IPS-18c (cell line): ENCODE data around the gene FGF18.

Source experiments
- H3K4me3 ChIP-seq: 2 replicates; pipeline ENCODE4 v1.7.0; 2013; ENCODE audit warnings: low read depth, mild to moderate bottlenecking, low read length, moderate library complexity; ENCODE audit not compliant: insufficient read depth
- H3K9me3 ChIP-seq: one replicate; pipeline ENCODE4 v1.6.1; 2013; ENCODE audit warnings: mild to moderate bottlenecking, low read length, moderate library complexity; ENCODE audit not compliant: control insufficient read depth, insufficient read depth

Gene FGF18

GRCh38 chr5:171450423-171451331, 31.2 kb downstream of the FGF18 start:
- Histone ChIP-seq H3K4me3 (no peak overlapping the region; the same call in 1 of the 2 replicates), H3K9me3 (no peaks in the 10 kb centered on the region)

- Histone ChIP-seq H3K9me3 (peaks cover 3% of the 10 kb centered on the region), H3K4me3 (no peak overlapping the region; the same call in 1 of the 2 replicates)
Observed at GRCh38 chr5:171451421-171451820, 32.0 kb downstream of the FGF18 start.

GRCh38 chr5:171453056-171453725, 33.7 kb downstream of the FGF18 start:
- H3K4me3 ChIP-seq = no peak overlapping the region
- peaks cover 3% of the 10 kb centered on the region for H3K9me3 ChIP-seq

GRCh38 chr5:171453988-171454387, 34.5 kb downstream of the FGF18 start:
- peaks cover 3% of the 10 kb centered on the region for H3K9me3 ChIP-seq
- H3K4me3 ChIP-seq = no peak overlapping the region

- Histone ChIP-seq H3K4me3 (no peak overlapping the region), H3K9me3 (peaks cover 3% of the 10 kb centered on the region)
Observed at GRCh38 chr5:171454549-171454948, 35.1 kb downstream of the FGF18 start.

GRCh38 chr5:171455522-171455921, 36.1 kb downstream of the FGF18 start:
- Histone ChIP-seq H3K4me3 (no peak overlapping the region), H3K9me3 (peaks cover 3% of the 10 kb centered on the region)

GRCh38 chr5:171457208-171457981, 37.9 kb downstream of the FGF18 start:
- Histone ChIP-seq H3K9me3 (peaks cover 3% of the 10 kb centered on the region), H3K4me3 (no peak overlapping the region)

- Histone ChIP-seq H3K4me3 (no peak overlapping the region), H3K9me3 (peaks cover 3% of the 10 kb centered on the region)
Observed at GRCh38 chr5:171459839-171460238, 40.4 kb downstream of the FGF18 start.

GRCh38 chr5:171462136-171462927, 42.9 kb downstream of the FGF18 start:
- no peaks in the 10 kb centered on the region for H3K9me3 ChIP-seq
- no peak overlapping the region for H3K4me3 ChIP-seq

GRCh38 chr5:171462928-171463861, 43.7 kb downstream of the FGF18 start:
- H3K4me3 ChIP-seq = no peak overlapping the region
- no peaks in the 10 kb centered on the region for H3K9me3 ChIP-seq

- no peaks in the 10 kb centered on the region for H3K9me3 ChIP-seq
- H3K4me3 ChIP-seq = no peak overlapping the region
Observed at GRCh38 chr5:171463862-171464229, 44.4 kb downstream of the FGF18 start.

- H3K9me3 ChIP-seq = no peaks in the 10 kb centered on the region
- H3K4me3 ChIP-seq = no peak overlapping the region
Observed at GRCh38 chr5:171464829-171465228, 45.4 kb downstream of the FGF18 start.

- no peak overlapping the region for H3K4me3 ChIP-seq
- H3K9me3 ChIP-seq = no peaks in the 10 kb centered on the region
Observed at GRCh38 chr5:171467107-171467506, 47.7 kb downstream of the FGF18 start.

- Histone ChIP-seq H3K4me3 (no peak overlapping the region), H3K9me3 (peaks cover 2% of the 10 kb centered on the region)
Observed at GRCh38 chr5:171469326-171469725, 49.9 kb downstream of the FGF18 start.

- H3K9me3 ChIP-seq = peaks cover 2% of the 10 kb centered on the region
- H3K4me3 ChIP-seq = no peak overlapping the region
Observed at GRCh38 chr5:171470420-171470819, 51.0 kb downstream of the FGF18 start.

GRCh38 chr5:171474230-171474813, 54.9 kb downstream of the FGF18 start:
- no peak overlapping the region for H3K4me3 ChIP-seq
- peaks cover 2% of the 10 kb centered on the region for H3K9me3 ChIP-seq
